ENCODE results near the gene MALSU1. TPM values are rescaled to one million over a fixed set of nuclear protein-coding genes. Genes with fewer than 3 reads are reported as not detected.

MALSU1 gene
- polyA plus RNA-seq, 2 of the 4 experiments (the other 2 are of a cell fraction), result 91.9 to 122 TPM

DNA sequence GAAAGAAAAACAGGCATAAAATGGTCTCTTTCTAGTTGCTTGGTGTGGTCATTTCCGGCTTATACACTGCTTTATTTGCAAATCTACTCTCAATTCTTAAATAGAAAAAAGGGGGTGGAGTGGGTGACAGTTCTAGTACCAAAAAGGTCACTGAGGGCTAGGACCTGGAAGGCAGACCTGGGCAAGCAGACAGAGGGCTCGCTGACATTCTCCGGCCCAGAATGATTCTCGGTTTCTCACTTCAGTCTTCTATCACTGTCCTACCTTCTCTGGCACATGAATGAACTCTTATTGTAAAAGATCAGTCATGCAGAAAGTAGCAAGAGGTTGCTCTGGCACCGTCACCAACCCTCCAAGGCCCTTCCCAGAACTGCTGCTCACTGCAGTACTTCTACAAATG, 54.0 kb downstream of the MALSU1 start (continued):
- TF ChIP-seq ELK1 (IDR thresholded peaks at IDR 0.05; ENCODE audit: low read depth, low read length), result no peak
- TF ChIP-seq JUNB (IDR thresholded peaks at IDR 0.05), result no peak
- no peak for TF ChIP-seq ESRRA (IDR thresholded peaks at IDR 0.05; ENCODE audit: borderline replicate concordance, low read length)
- TF ChIP-seq, protein P1, sequence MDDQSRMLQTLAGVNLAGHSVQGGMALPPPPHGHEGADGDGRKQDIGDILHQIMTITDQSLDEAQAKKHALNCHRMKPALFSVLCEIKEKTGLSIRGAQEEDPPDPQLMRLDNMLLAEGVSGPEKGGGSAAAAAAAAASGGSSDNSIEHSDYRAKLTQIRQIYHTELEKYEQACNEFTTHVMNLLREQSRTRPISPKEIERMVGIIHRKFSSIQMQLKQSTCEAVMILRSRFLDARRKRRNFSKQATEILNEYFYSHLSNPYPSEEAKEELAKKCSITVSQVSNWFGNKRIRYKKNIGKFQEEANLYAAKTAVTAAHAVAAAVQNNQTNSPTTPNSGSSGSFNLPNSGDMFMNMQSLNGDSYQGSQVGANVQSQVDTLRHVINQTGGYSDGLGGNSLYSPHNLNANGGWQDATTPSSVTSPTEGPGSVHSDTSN (IDR thresholded peaks at IDR 0.05), result no peak
- no peak for TF ChIP-seq SREBF2 (IDR thresholded peaks at IDR 0.05)

DNA sequence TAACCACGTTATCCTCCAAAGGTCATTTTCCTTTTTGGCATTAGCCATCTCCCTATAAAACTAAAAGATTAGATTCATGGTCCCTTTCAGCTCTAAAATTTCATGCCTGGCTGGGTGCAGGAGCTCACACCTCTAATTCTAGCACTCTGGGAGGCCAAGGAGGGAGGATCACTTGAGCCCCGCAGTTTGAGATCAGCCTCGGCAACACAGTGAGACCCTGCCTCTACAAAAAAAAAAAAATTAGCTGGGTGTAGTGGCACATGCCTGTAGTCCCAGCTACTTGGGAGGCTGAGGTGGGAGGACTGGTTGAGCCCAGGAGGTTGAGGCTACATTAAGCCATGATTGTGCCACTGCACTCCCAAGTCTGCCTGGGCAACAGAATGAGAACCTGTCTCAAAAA, 57.0 kb downstream of the MALSU1 start:
- DNase-seq (ENCODE audit: low read depth in 1 of 2, low spot score in 1 of 2), result no peak
- no peak for FAIRE-seq
- Histone ChIP-seq H3K4me1 (peaks cover 32% of the 10 kb centered on the region), H3K4me2 (peak overlapping the region; percentile 65), H3K4me3 (no peak overlapping the region), H3K27ac (peak overlapping the region; percentile 62; a peak in 5 of 6 replicates), H3K9me3 (no peaks in the 10 kb centered on the region)
- ChIA-PET POLR2A (no interaction called here), CTCF (interaction anchor here (0.6 to 1.5 kb wide), 6 partner anchors 8 to 190 kb away, joined by 3 to 10 read pairs (median 3); no protein-coding TSS in a partner anchor)
- TF ChIP-seq, protein P2, sequence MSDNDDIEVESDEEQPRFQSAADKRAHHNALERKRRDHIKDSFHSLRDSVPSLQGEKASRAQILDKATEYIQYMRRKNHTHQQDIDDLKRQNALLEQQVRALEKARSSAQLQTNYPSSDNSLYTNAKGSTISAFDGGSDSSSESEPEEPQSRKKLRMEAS (IDR thresholded peaks at IDR 0.05), result no peak
- TF ChIP-seq CBX2 (IDR thresholded peaks at IDR 0.05; ENCODE audit: borderline replicate concordance, low read depth) (no peak), REST (IDR thresholded peaks at IDR 0.05) (no peak), KDM5A (IDR thresholded peaks at IDR 0.05) (no peak), RARB (CRISPR knock-in tag; IDR thresholded peaks at IDR 0.05) (no peak), ATOH8 (CRISPR knock-in tag; IDR thresholded peaks at IDR 0.05; ENCODE audit: low read depth) (no peak), NFE2L2 (conservative IDR thresholded peaks at IDR 0.05; ENCODE audit: low read length) (no peak), EHF (CRISPR knock-in tag; IDR thresholded peaks at IDR 0.05) (no peak), RFX5 (IDR thresholded peaks at IDR 0.05) (no peak), CHD4 (IDR thresholded peaks at IDR 0.05; ENCODE audit: borderline replicate concordance) (no peak), ESRRA (IDR thresholded peaks at IDR 0.05; ENCODE audit: borderline replicate concordance, low read length) (no peak)
- TF ChIP-seq, protein P3, sequence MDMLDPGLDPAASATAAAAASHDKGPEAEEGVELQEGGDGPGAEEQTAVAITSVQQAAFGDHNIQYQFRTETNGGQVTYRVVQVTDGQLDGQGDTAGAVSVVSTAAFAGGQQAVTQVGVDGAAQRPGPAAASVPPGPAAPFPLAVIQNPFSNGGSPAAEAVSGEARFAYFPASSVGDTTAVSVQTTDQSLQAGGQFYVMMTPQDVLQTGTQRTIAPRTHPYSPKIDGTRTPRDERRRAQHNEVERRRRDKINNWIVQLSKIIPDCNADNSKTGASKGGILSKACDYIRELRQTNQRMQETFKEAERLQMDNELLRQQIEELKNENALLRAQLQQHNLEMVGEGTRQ (IDR thresholded peaks at IDR 0.05), result no peak
- ATAC-seq, result no peak
- WGBS (ENCODE audit: missing lambda C conversion rate), result 97% methylated on average over 2 of the region's 3 CpGs

GRCh38 chr7:23356726-23357125, 57.6 kb downstream of the MALSU1 start:
- CTCF ChIA-PET, result interaction anchor here (1.0 to 1.5 kb wide), 3 partner anchors 8 to 80 kb away, joined by 3 to 10 read pairs (median 4); no protein-coding TSS in a partner anchor
- DNase-seq (ENCODE audit: low read depth in 1 of 2, low spot score in 1 of 2), result no peak
- ATAC-seq, result no peak
- TF ChIP-seq HES2 (IDR thresholded peaks at IDR 0.05) (no peak), HOXA7 (CRISPR knock-in tag; IDR thresholded peaks at IDR 0.05) (no peak), SMC3 (IDR thresholded peaks at IDR 0.05) (no peak), GATA3 (IDR thresholded peaks at IDR 0.05; ENCODE audit: borderline replicate concordance) (no peak), RCOR1 (IDR thresholded peaks at IDR 0.05; ENCODE audit: low read depth, low read length) (no peak), NFE2L2 (conservative IDR thresholded peaks at IDR 0.05; ENCODE audit: low read length) (no peak), POLR2A (IDR thresholded peaks at IDR 0.05; ENCODE audit: low read length) (no peak), TFCP2L1 (CRISPR knock-in tag; IDR thresholded peaks at IDR 0.05) (no peak), EHMT2 (IDR thresholded peaks at IDR 0.05; ENCODE audit: low read depth) (no peak), SREBF2 (IDR thresholded peaks at IDR 0.05) (no peak)
- TF ChIP-seq, protein P4, sequence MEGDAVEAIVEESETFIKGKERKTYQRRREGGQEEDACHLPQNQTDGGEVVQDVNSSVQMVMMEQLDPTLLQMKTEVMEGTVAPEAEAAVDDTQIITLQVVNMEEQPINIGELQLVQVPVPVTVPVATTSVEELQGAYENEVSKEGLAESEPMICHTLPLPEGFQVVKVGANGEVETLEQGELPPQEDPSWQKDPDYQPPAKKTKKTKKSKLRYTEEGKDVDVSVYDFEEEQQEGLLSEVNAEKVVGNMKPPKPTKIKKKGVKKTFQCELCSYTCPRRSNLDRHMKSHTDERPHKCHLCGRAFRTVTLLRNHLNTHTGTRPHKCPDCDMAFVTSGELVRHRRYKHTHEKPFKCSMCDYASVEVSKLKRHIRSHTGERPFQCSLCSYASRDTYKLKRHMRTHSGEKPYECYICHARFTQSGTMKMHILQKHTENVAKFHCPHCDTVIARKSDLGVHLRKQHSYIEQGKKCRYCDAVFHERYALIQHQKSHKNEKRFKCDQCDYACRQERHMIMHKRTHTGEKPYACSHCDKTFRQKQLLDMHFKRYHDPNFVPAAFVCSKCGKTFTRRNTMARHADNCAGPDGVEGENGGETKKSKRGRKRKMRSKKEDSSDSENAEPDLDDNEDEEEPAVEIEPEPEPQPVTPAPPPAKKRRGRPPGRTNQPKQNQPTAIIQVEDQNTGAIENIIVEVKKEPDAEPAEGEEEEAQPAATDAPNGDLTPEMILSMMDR (IDR thresholded peaks at IDR 0.05), result no peak
- TF ChIP-seq, protein P1 (IDR thresholded peaks at IDR 0.05), result no peak

More at GRCh38 chr7:23356726-23357125, 57.6 kb downstream of the MALSU1 start:
- WGBS (ENCODE audit: missing lambda C conversion rate), result 37% methylated on average over 3 of the region's 3 CpGs
- peak overlapping the region; percentile 62 for H3K27ac ChIP-seq
- no peaks in the 10 kb centered on the region for H3K9me3 ChIP-seq
- POLR2A ChIA-PET, result no interaction called here
- H3K4me1 ChIP-seq, result peaks cover 37% of the 10 kb centered on the region
- H3K4me3 ChIP-seq, result peak overlapping the region; percentile 3; the same call in 1 of the 3 replicates
- H3K4me2 ChIP-seq, result peak overlapping the region; percentile 65
- FAIRE-seq, result no peak
